HG03442 (cell line): ENCODE results near the gene SPEG.
"Not testable (repeated sequence)": the region's sequence is repeated elsewhere in the genome, so short reads cannot be mapped to it uniquely, and the experiment has no call there.

ENCODE experiments used
- ATAC-seq: cut with Tn5 transposase; IDR thresholded peaks from one replicate; pipeline ENCODE4 v1.9.1; 2021; ENCODE audit warnings: mild to moderate bottlenecking, moderate library complexity; ENCODE audit not compliant: unreplicated experiment

SPEG gene

GRCh38 chr2:219404291-219404910 is 30.2 kb upstream of the SPEG start:
- no peak for ATAC-seq

GRCh38 chr2:219404954-219405353 is 29.7 kb upstream of the SPEG start:
- no peak for ATAC-seq

GRCh38 chr2:219405451-219405850 is 29.2 kb upstream of the SPEG start:
- no peak for ATAC-seq

GRCh38 chr2:219405958-219406860 is 28.4 kb upstream of the SPEG start:
- no peak for ATAC-seq

GRCh38 chr2:219406861-219407230 is 27.8 kb upstream of the SPEG start:
- no peak for ATAC-seq

- not testable (repeated sequence) for ATAC-seq
Observed at GRCh38 chr2:219407343-219407742, 27.3 kb upstream of the SPEG start.

GRCh38 chr2:219408204-219408603 is 26.4 kb upstream of the SPEG start:
- ATAC-seq, result no peak

GRCh38 chr2:219408631-219409030 is 26.0 kb upstream of the SPEG start:
- no peak for ATAC-seq

GRCh38 chr2:219409619-219410018 is 25.0 kb upstream of the SPEG start:
- ATAC-seq, result no peak

GRCh38 chr2:219410390-219410789 is 24.3 kb upstream of the SPEG start:
- ATAC-seq, result no peak

- no peak for ATAC-seq
Observed at GRCh38 chr2:219414857-219415256, 19.8 kb upstream of the SPEG start.

GRCh38 chr2:219415580-219416234 is 18.9 kb upstream of the SPEG start:
- no peak for ATAC-seq

- ATAC-seq, result no peak
Observed at GRCh38 chr2:219416235-219416602, 18.4 kb upstream of the SPEG start.

GRCh38 chr2:219416938-219417337 is 17.7 kb upstream of the SPEG start:
- no peak for ATAC-seq

- ATAC-seq, result no peak
Observed at GRCh38 chr2:219417374-219417773, 17.3 kb upstream of the SPEG start.

- ATAC-seq, result no peak
Observed at GRCh38 chr2:219418155-219419011, 16.3 kb upstream of the SPEG start, which contains the start of gene DES. Gene DES (plus strand): TSS chr2:219418377. CDS start chr2:219418463, 86 bp downstream.

GRCh38 chr2:219419012-219419324 is 15.7 kb upstream of the SPEG start:
- ATAC-seq, result no peak

GRCh38 chr2:219419331-219420197 is 15.1 kb upstream of the SPEG start:
- no peak for ATAC-seq

- ATAC-seq, result no peak
Observed at GRCh38 chr2:219420687-219421086, 14.0 kb upstream of the SPEG start.

GRCh38 chr2:219421323-219421722 is 13.3 kb upstream of the SPEG start:
- ATAC-seq, result no peak
